Ishikawa (cell line): ENCODE results near the gene PELO.

Source experiments
- CEBPB ChIP-seq: IDR thresholded peaks from 2 replicates; pipeline ENCODE4 v1.6.1; 2012
- CREB1 ChIP-seq: IDR thresholded peaks from 2 replicates; pipeline ENCODE4 v1.6.1; 2012; ENCODE audit warnings: low read depth
- EGR1 ChIP-seq: IDR thresholded peaks from 2 replicates; pipeline ENCODE4 v1.6.1; 2012
- EP300 ChIP-seq: IDR thresholded peaks from 2 replicates; pipeline ENCODE4 v1.6.1; 2012; ENCODE audit warnings: borderline replicate concordance
- FOXM1 ChIP-seq: IDR thresholded peaks from 2 replicates; pipeline ENCODE4 v1.6.1; 2012; ENCODE audit warnings: low read depth, borderline replicate concordance
- MAX ChIP-seq: IDR thresholded peaks from 2 replicates; pipeline ENCODE4 v1.6.1; 2012
- NFIC ChIP-seq: IDR thresholded peaks from 2 replicates; pipeline ENCODE4 v1.6.1; 2012
- RAD21 ChIP-seq: IDR thresholded peaks from 2 replicates; pipeline ENCODE4 v1.6.1; 2012; ENCODE audit warnings: low read depth
- REST ChIP-seq: IDR thresholded peaks from 2 replicates; pipeline ENCODE4 v1.6.1; 2012; ENCODE audit warnings: low read depth, mild to moderate bottlenecking
- TAF1 ChIP-seq: IDR thresholded peaks from 2 replicates; pipeline ENCODE4 v1.6.1; 2012; ENCODE audit warnings: low read depth, mild to moderate bottlenecking
- TCF12 ChIP-seq: IDR thresholded peaks from 2 replicates; pipeline ENCODE4 v1.6.1; 2012; ENCODE audit warnings: low read depth
- TEAD4 ChIP-seq: IDR thresholded peaks from 2 replicates; pipeline ENCODE4 v1.6.1; 2012
- USF1 ChIP-seq: IDR thresholded peaks from 2 replicates; pipeline ENCODE4 v1.6.1; 2012
- YY1 ChIP-seq: IDR thresholded peaks from 2 replicates; pipeline ENCODE4 v1.6.1; 2012; ENCODE audit warnings: low read depth
- ZBTB7A ChIP-seq: IDR thresholded peaks from 2 replicates; pipeline ENCODE4 v1.6.1; 2012; ENCODE audit warnings: low read depth

The PELO gene

GRCh38 chr5:52760695-52761366 is 26.9 kb upstream of the PELO start:
- TF ChIP-seq ZBTB7A: no peak

GRCh38 chr5:52767217-52767743 is 20.4 kb upstream of the PELO start:
- no peak for TF ChIP-seq MAX
- TF ChIP-seq TAF1: no peak
- TF ChIP-seq CREB1: no peak
- no peak for TF ChIP-seq CEBPB
- no peak for TF ChIP-seq USF1
- no peak for TF ChIP-seq EGR1
- no peak for TF ChIP-seq EP300
- TF ChIP-seq RAD21: no peak
- TF ChIP-seq NFIC: no peak
- TF ChIP-seq REST: no peak
- TF ChIP-seq TEAD4: no peak
- TF ChIP-seq YY1: no peak
- TF ChIP-seq TCF12: no peak
- TF ChIP-seq ZBTB7A: no peak
- TF ChIP-seq FOXM1: no peak

- TF ChIP-seq TEAD4: no peak
- TF ChIP-seq EP300: no peak
- no peak for TF ChIP-seq FOXM1
- TF ChIP-seq CREB1: no peak
Measured at GRCh38 chr5:52767766-52768480, 19.8 kb upstream of the PELO start.

GRCh38 chr5:52769061-52769460 is 18.7 kb upstream of the PELO start:
- TF ChIP-seq EP300: no peak
- TF ChIP-seq ZBTB7A: no peak
- no peak for TF ChIP-seq CEBPB
- TF ChIP-seq USF1: no peak
- TF ChIP-seq YY1: no peak
- TF ChIP-seq TEAD4: no peak
- no peak for TF ChIP-seq CREB1
- TF ChIP-seq REST: no peak
- no peak for TF ChIP-seq TAF1
- no peak for TF ChIP-seq FOXM1
- no peak for TF ChIP-seq MAX
- no peak for TF ChIP-seq NFIC

GRCh38 chr5:52770287-52770939 is 17.3 kb upstream of the PELO start:
- no peak for TF ChIP-seq ZBTB7A
- TF ChIP-seq TCF12: no peak
- no peak for TF ChIP-seq NFIC
- no peak for TF ChIP-seq REST
